Astrocyte (in vitro differentiated cells and primary cell): ENCODE results near the gene MNT. TPM values are rescaled to one million over a fixed set of nuclear protein-coding genes. Genes with fewer than 3 reads are reported as not detected.

Source experiments
- DNase-seq: peaks from one replicate; pipeline ENCODE4 v3.0.0-alpha.2; 2010; ENCODE audit warnings: low read depth
- FAIRE-seq: peaks from 2 replicates; lab custom pipeline; 2011; peaks lifted over from hg19 to GRCh38; lab: Jason Lieb, UNC
- H2AFZ ChIP-seq: 2 replicates; pipeline ENCODE4 v1.6.0; 2012; ENCODE audit warnings: low read depth, low read length, inconsistent platforms
- H3K27ac ChIP-seq: 2 replicates; pipeline ENCODE4 v1.5.1; 2011; ENCODE audit warnings: low read depth, low read length, inconsistent platforms
- H3K27me3 ChIP-seq: 2 replicates; pipeline ENCODE4 v1.6.0; 2011; ENCODE audit warnings: low read length, inconsistent platforms; ENCODE audit not compliant: insufficient read depth
- H3K36me3 ChIP-seq: 2 replicates; pipeline ENCODE4 v1.5.1; 2011; ENCODE audit warnings: low read length, inconsistent platforms; ENCODE audit not compliant: insufficient read depth
- H3K4me1 ChIP-seq: 2 replicates; pipeline ENCODE4 v1.5.1; 2011; ENCODE audit warnings: low read length, inconsistent platforms; ENCODE audit not compliant: insufficient read depth
- H3K4me2 ChIP-seq: 2 replicates; pipeline ENCODE4 v1.6.0; 2012; ENCODE audit warnings: low read length, inconsistent platforms
- H3K4me3 ChIP-seq: 2 replicates; pipeline ENCODE4 v1.5.1; 2011; ENCODE audit warnings: low read depth, mild to moderate bottlenecking, low read length, inconsistent platforms; ENCODE audit not compliant: insufficient read depth
- H3K79me2 ChIP-seq: 2 replicates; pipeline ENCODE4 v1.6.0; 2012; ENCODE audit warnings: mild to moderate bottlenecking, low read length, inconsistent platforms; ENCODE audit not compliant: insufficient read depth
- H3K9ac ChIP-seq: 2 replicates; pipeline ENCODE4 v1.6.0; 2012; ENCODE audit warnings: mild to moderate bottlenecking, low read length, inconsistent platforms
- H3K9me3 ChIP-seq: 2 replicates; pipeline ENCODE4 v1.5.1; 2012; ENCODE audit warnings: low read depth, mild to moderate bottlenecking, low read length, inconsistent platforms; ENCODE audit not compliant: insufficient read depth
- H4K20me1 ChIP-seq: 2 replicates; pipeline ENCODE4 v1.6.0; 2012; ENCODE audit warnings: low read length, inconsistent platforms; ENCODE audit not compliant: insufficient read depth
- H3K27ac Mint-ChIP-seq: one replicate; pipeline ENCODE4 v1.8.0; 2021; ENCODE audit warnings: mild to moderate bottlenecking, mixed read lengths; ENCODE audit not compliant: unreplicated experiment
- H3K27me3 Mint-ChIP-seq: one replicate; pipeline ENCODE4 v1.8.0; 2021; ENCODE audit warnings: low read depth, mixed read lengths; ENCODE audit not compliant: unreplicated experiment
- H3K36me3 Mint-ChIP-seq: one replicate; pipeline ENCODE4 v1.8.0; 2021; ENCODE audit warnings: low read depth, mixed read lengths; ENCODE audit not compliant: unreplicated experiment
- H3K4me1 Mint-ChIP-seq: one replicate; pipeline ENCODE4 v1.8.0; 2021; ENCODE audit warnings: low read depth, mixed read lengths; ENCODE audit not compliant: unreplicated experiment
- H3K4me3 Mint-ChIP-seq: one replicate; pipeline ENCODE4 v1.8.0; 2021; ENCODE audit warnings: mild to moderate bottlenecking, moderate library complexity, mixed read lengths; ENCODE audit not compliant: unreplicated experiment
- H3K9me3 Mint-ChIP-seq: one replicate; pipeline ENCODE4 v1.8.0; 2021; ENCODE audit warnings: mild to moderate bottlenecking, mixed read lengths; ENCODE audit not compliant: unreplicated experiment
- EZH2 ChIP-seq: IDR thresholded peaks from 2 replicates; pipeline ENCODE4 v1.6.1; 2012; ENCODE audit warnings: mild to moderate bottlenecking, low read length, inconsistent platforms; ENCODE audit not compliant: insufficient read depth
- total RNA-seq: library from RNA; stranded (reverse); gene quantifications from 2 replicates; pipeline ENCODE4 v1.2.1, GENCODE V29; 2021
- TF ChIP-seq, protein P1 (sequence below): IDR thresholded peaks from 2 replicates; pipeline ENCODE4 v1.5.1; 2011; ENCODE audit warnings: low read depth, mild to moderate bottlenecking, inconsistent platforms, low read length, moderate library complexity; ENCODE audit not compliant: insufficient read depth

The MNT gene
- total RNA-seq, 1 donor from 2014 or later: 29.1 TPM

DNA sequence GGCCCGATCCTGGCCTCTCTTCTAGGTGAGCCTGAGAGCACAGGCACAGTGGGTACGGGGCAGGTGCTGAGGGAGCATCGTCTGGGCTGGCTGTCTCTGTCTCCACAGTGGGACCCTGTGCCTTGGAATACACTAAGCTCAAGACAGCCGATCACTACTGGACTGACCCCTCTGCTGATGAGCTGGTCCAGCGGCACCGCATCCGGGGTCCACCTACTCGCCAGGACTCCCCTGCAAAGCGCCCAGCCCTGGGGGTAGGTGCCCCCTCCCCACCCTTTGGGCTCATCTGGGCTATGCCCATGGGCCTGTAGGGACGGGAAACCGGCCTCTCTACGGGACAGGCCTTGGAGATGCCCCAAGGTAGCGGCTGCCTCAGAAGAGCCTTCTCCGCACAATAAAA, 38.0 kb downstream of the MNT start:
- TF ChIP-seq, protein P1, sequence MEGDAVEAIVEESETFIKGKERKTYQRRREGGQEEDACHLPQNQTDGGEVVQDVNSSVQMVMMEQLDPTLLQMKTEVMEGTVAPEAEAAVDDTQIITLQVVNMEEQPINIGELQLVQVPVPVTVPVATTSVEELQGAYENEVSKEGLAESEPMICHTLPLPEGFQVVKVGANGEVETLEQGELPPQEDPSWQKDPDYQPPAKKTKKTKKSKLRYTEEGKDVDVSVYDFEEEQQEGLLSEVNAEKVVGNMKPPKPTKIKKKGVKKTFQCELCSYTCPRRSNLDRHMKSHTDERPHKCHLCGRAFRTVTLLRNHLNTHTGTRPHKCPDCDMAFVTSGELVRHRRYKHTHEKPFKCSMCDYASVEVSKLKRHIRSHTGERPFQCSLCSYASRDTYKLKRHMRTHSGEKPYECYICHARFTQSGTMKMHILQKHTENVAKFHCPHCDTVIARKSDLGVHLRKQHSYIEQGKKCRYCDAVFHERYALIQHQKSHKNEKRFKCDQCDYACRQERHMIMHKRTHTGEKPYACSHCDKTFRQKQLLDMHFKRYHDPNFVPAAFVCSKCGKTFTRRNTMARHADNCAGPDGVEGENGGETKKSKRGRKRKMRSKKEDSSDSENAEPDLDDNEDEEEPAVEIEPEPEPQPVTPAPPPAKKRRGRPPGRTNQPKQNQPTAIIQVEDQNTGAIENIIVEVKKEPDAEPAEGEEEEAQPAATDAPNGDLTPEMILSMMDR: no peak
- TF ChIP-seq EZH2: no peak
- H3K9me3 Mint-ChIP-seq: no peaks in the 10 kb centered on the region
- H3K27me3 Mint-ChIP-seq: no peaks in the 10 kb centered on the region
- Histone ChIP-seq H3K36me3 (no peaks in the 10 kb centered on the region), H3K79me2 (no peaks in the 10 kb centered on the region), H3K4me2 (no peak overlapping the region), H2AFZ (no peak overlapping the region), H3K27me3 (no peaks in the 10 kb centered on the region), H3K4me1 (peaks cover 19% of the 10 kb centered on the region), H3K27ac (no peak overlapping the region), H4K20me1 (peaks cover 61% of the 10 kb centered on the region), H3K9ac (no peak overlapping the region), H3K4me3 (no peak overlapping the region), H3K9me3 (no peaks in the 10 kb centered on the region)
- DNase-seq (no peak), FAIRE-seq (no peak)
- H3K4me3 Mint-ChIP-seq: no peak overlapping the region
- H3K36me3 Mint-ChIP-seq: peaks cover 19% of the 10 kb centered on the region
- peaks cover 9% of the 10 kb centered on the region for H3K4me1 Mint-ChIP-seq
- no peak overlapping the region for H3K27ac Mint-ChIP-seq

DNA sequence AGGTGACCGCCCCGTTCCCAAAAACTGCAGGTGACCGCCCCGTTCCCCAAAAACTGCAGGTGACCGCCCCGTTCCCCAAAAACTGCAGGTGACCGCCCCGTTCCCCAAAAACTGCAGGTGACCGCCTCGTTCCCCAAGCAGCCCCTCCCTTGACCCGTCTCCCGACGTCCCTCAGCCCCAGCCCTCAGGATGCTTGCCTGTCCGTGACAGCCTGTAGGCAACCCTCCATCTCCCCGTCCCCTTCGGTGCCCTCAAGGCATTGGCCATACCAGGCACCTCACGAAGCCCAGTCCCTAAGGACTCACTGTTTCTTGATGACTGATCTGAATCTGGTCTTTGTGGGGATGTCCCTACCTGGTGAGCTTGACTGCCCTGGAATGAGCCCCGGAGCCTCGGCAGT, 38.4 kb downstream of the MNT start:
- no peak overlapping the region for H3K27ac Mint-ChIP-seq

DNA sequence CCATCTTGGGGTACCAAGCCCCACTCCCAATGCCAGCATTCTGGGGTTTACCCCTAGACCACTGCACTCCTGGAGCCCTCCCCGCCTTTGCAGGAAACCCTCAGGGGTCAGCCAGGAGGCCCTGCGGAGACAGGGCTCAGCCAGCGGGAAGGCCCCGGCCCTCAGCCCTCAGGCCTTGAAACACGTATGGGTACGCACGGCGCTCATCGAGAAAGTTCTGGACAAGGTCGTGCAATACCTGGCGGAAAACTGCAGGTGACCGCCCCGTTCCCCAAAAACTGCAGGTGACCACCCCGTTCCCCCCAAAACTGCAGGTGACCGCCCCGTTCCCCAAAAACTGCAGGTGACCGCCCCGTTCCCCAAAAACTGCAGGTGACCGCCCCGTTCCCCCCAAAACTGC, 38.8 kb downstream of the MNT start:
- TF ChIP-seq, protein P1: no peak
- no peak for TF ChIP-seq EZH2
- Histone ChIP-seq H3K36me3 (no peaks in the 10 kb centered on the region), H4K20me1 (peaks cover 59% of the 10 kb centered on the region), H3K9me3 (no peaks in the 10 kb centered on the region), H3K27me3 (no peaks in the 10 kb centered on the region), H3K4me2 (no peak overlapping the region), H2AFZ (no peak overlapping the region), H3K4me3 (no peak overlapping the region), H3K79me2 (peaks cover under 1% of the 10 kb centered on the region), H3K27ac (no peak overlapping the region), H3K9ac (no peak overlapping the region), H3K4me1 (peaks cover 19% of the 10 kb centered on the region)
- H3K36me3 Mint-ChIP-seq: peaks cover 20% of the 10 kb centered on the region
- FAIRE-seq (no peak), DNase-seq (no peak)
- H3K4me3 Mint-ChIP-seq: no peak overlapping the region
- no peaks in the 10 kb centered on the region for H3K27me3 Mint-ChIP-seq
- H3K9me3 Mint-ChIP-seq: no peaks in the 10 kb centered on the region
- H3K27ac Mint-ChIP-seq: no peak overlapping the region
- peaks cover 9% of the 10 kb centered on the region for H3K4me1 Mint-ChIP-seq

More for the DNA sequence above, 38.4 kb downstream of the MNT start:
- DNase-seq (no peak), FAIRE-seq (no peak)
- H3K4me2 ChIP-seq: no peak overlapping the region
- H3K27me3 ChIP-seq: no peaks in the 10 kb centered on the region
- Mint-ChIP-seq H3K4me1 (peaks cover 9% of the 10 kb centered on the region), H3K9me3 (no peaks in the 10 kb centered on the region), H3K27me3 (no peaks in the 10 kb centered on the region), H3K4me3 (no peak overlapping the region), H3K36me3 (peaks cover 21% of the 10 kb centered on the region)
- no peaks in the 10 kb centered on the region for H3K36me3 ChIP-seq
- H3K9ac ChIP-seq: no peak overlapping the region
- H4K20me1 ChIP-seq: peaks cover 58% of the 10 kb centered on the region
- no peaks in the 10 kb centered on the region for H3K79me2 ChIP-seq
- H3K9me3 ChIP-seq: no peaks in the 10 kb centered on the region
- TF ChIP-seq, protein P1: no peak
- no peak for TF ChIP-seq EZH2
- no peak overlapping the region for H2AFZ ChIP-seq
- H3K4me3 ChIP-seq: no peak overlapping the region
- H3K4me1 ChIP-seq: peaks cover 19% of the 10 kb centered on the region
- H3K27ac ChIP-seq: no peak overlapping the region
